Effector memory CD4-positive, alpha-beta T cell (primary cell): ENCODE measurements around the gene EXOC4.

Experiments used
- DNase-seq, 3 donors: peaks; one replicate each; pipeline ENCODE4 v3.0.0-alpha.2; 2020
- H3K27ac ChIP-seq: 2 replicates; pipeline ENCODE4 v1.7.0; 2013; ENCODE audit warnings: mild to moderate bottlenecking, low read length, moderate library complexity; ENCODE audit not compliant: insufficient read depth, poor library complexity, severe bottlenecking
- H3K27me3 ChIP-seq: replicated peaks from 2 replicates; pipeline ENCODE4 v1.7.0; 2013; ENCODE audit warnings: mild to moderate bottlenecking, low read length; ENCODE audit not compliant: insufficient read depth, control insufficient read depth, poor library complexity, severe bottlenecking
- H3K36me3 ChIP-seq: 2 replicates; pipeline ENCODE4 v1.7.0; 2013; ENCODE audit warnings: mild to moderate bottlenecking, low read length, moderate library complexity; ENCODE audit not compliant: control insufficient read depth, insufficient read depth
- H3K4me1 ChIP-seq: 2 replicates; pipeline ENCODE4 v1.7.0; 2013; ENCODE audit warnings: low read length, mild to moderate bottlenecking; ENCODE audit not compliant: control insufficient read depth, insufficient read depth, poor library complexity, severe bottlenecking
- H3K4me3 ChIP-seq: 2 replicates; pipeline ENCODE4 v1.7.0; 2013; ENCODE audit warnings: low read length, low read depth, mild to moderate bottlenecking; ENCODE audit not compliant: insufficient read depth, poor library complexity, severe bottlenecking
- H3K9me3 ChIP-seq: 2 replicates; pipeline ENCODE4 v1.7.0; 2013; ENCODE audit warnings: mild to moderate bottlenecking, low read length, moderate library complexity; ENCODE audit not compliant: control insufficient read depth

Gene EXOC4

GRCh38 chr7:133670250-133670649 lies 417.4 kb downstream of the EXOC4 start:
- H3K4me1 ChIP-seq: no peaks in the 10 kb centered on the region
- H3K27ac ChIP-seq: no peak overlapping the region
- no peaks in the 10 kb centered on the region for H3K9me3 ChIP-seq
- no peaks in the 10 kb centered on the region for H3K27me3 ChIP-seq
- DNase-seq: no peak
- no peak overlapping the region for H3K4me3 ChIP-seq
- no peaks in the 10 kb centered on the region for H3K36me3 ChIP-seq

GRCh38 chr7:133672866-133673265 lies 420.0 kb downstream of the EXOC4 start:
- Histone ChIP-seq H3K4me3 (no peak overlapping the region), H3K9me3 (no peaks in the 10 kb centered on the region), H3K36me3 (no peaks in the 10 kb centered on the region), H3K27ac (no peak overlapping the region), H3K4me1 (no peaks in the 10 kb centered on the region), H3K27me3 (no peaks in the 10 kb centered on the region)
- no peak for DNase-seq

GRCh38 chr7:133674079-133674763 lies 421.3 kb downstream of the EXOC4 start:
- Histone ChIP-seq H3K27ac (no peak overlapping the region), H3K36me3 (no peaks in the 10 kb centered on the region), H3K27me3 (no peaks in the 10 kb centered on the region), H3K9me3 (no peaks in the 10 kb centered on the region), H3K4me3 (no peak overlapping the region), H3K4me1 (no peaks in the 10 kb centered on the region)
- DNase-seq: no peak

- no peak overlapping the region for H3K27ac ChIP-seq
- no peaks in the 10 kb centered on the region for H3K9me3 ChIP-seq
- no peak for DNase-seq
- no peaks in the 10 kb centered on the region for H3K36me3 ChIP-seq
- no peaks in the 10 kb centered on the region for H3K27me3 ChIP-seq
- no peak overlapping the region for H3K4me3 ChIP-seq
- H3K4me1 ChIP-seq: no peaks in the 10 kb centered on the region
Measured at GRCh38 chr7:133675510-133676218, 422.8 kb downstream of the EXOC4 start.

GRCh38 chr7:133676805-133677370 lies 424.0 kb downstream of the EXOC4 start:
- DNase-seq: no peak
- no peaks in the 10 kb centered on the region for H3K9me3 ChIP-seq
- no peak overlapping the region for H3K27ac ChIP-seq
- no peak overlapping the region for H3K4me3 ChIP-seq
- H3K4me1 ChIP-seq: no peaks in the 10 kb centered on the region
- H3K27me3 ChIP-seq: no peaks in the 10 kb centered on the region
- no peaks in the 10 kb centered on the region for H3K36me3 ChIP-seq

- no peaks in the 10 kb centered on the region for H3K36me3 ChIP-seq
- no peak overlapping the region for H3K4me3 ChIP-seq
- H3K27ac ChIP-seq: no peak overlapping the region
- no peaks in the 10 kb centered on the region for H3K4me1 ChIP-seq
- DNase-seq: no peak
- no peaks in the 10 kb centered on the region for H3K9me3 ChIP-seq
- H3K27me3 ChIP-seq: no peaks in the 10 kb centered on the region
Measured at GRCh38 chr7:133678137-133678814, 425.4 kb downstream of the EXOC4 start.

- Histone ChIP-seq H3K27ac (no peak overlapping the region), H3K36me3 (no peaks in the 10 kb centered on the region), H3K4me1 (no peaks in the 10 kb centered on the region), H3K27me3 (no peaks in the 10 kb centered on the region), H3K9me3 (no peaks in the 10 kb centered on the region), H3K4me3 (no peak overlapping the region)
- DNase-seq: no peak
Measured at GRCh38 chr7:133679977-133680376, 427.1 kb downstream of the EXOC4 start.

GRCh38 chr7:133681529-133681928 lies 428.7 kb downstream of the EXOC4 start:
- H3K4me1 ChIP-seq: no peaks in the 10 kb centered on the region
- DNase-seq: no peak
- no peaks in the 10 kb centered on the region for H3K27me3 ChIP-seq
- H3K36me3 ChIP-seq: no peaks in the 10 kb centered on the region
- H3K4me3 ChIP-seq: no peak overlapping the region
- H3K27ac ChIP-seq: no peak overlapping the region
- no peaks in the 10 kb centered on the region for H3K9me3 ChIP-seq

GRCh38 chr7:133682364-133683181 lies 429.7 kb downstream of the EXOC4 start:
- H3K4me1 ChIP-seq: no peaks in the 10 kb centered on the region

More at GRCh38 chr7:133682364-133683181, 429.7 kb downstream of the EXOC4 start:
- Histone ChIP-seq H3K36me3 (no peaks in the 10 kb centered on the region), H3K4me3 (no peak overlapping the region), H3K27ac (no peak overlapping the region), H3K27me3 (no peaks in the 10 kb centered on the region), H3K9me3 (no peaks in the 10 kb centered on the region)
- DNase-seq: no peak
